C1 segment of cervical spinal cord (tissue), 14 donors: ENCODE results near the gene CDC42SE1.
"Not testable (repeated sequence)": the region's sequence is repeated elsewhere in the genome, so short reads cannot be mapped to it uniquely, and the experiment has no call there.

Experiments used
- DNase-seq, 14 donors: peaks; one replicate each; lab custom pipeline; 2025; lab: John Stamatoyannopoulos, UW

CDC42SE1 gene

GRCh38 chr1:151059109-151060006 lies at the start of gene CDC42SE1:
Gene CDC42SE1 (minus strand): TSS chr1:151059622. CDS start chr1:151055730, 3,892 bp downstream.
- peak; percentile 10 to 87 (median 68) for DNase-seq

- no peak for DNase-seq
These were observed 48.9 kb upstream of the CDC42SE1 start for GRCh38 chr1:151108331-151108730.

- no peak for DNase-seq
These were observed 47.5 kb upstream of the CDC42SE1 start for GRCh38 chr1:151106894-151107293.

- DNase-seq, result no peak
These were observed 45.2 kb upstream of the CDC42SE1 start for GRCh38 chr1:151104630-151105029.

- no peak for DNase-seq
These were observed 38.7 kb upstream of the CDC42SE1 start for GRCh38 chr1:151098126-151098525.

- not testable (repeated sequence) for DNase-seq
These were observed 38.0 kb upstream of the CDC42SE1 start for GRCh38 chr1:151097426-151097825.

- no peak for DNase-seq
These were observed 26.6 kb upstream of the CDC42SE1 start for GRCh38 chr1:151085953-151086559.

GRCh38 chr1:151072224-151072623 lies 12.8 kb upstream of the CDC42SE1 start:
- no peak for DNase-seq

GRCh38 chr1:151070474-151071276 lies 11.3 kb upstream of the CDC42SE1 start, which contains the start of gene GABPB2:
Gene GABPB2 (plus strand): TSS chr1:151070761. CDS start chr1:151088190, 17,429 bp downstream.
- DNase-seq, result peak; percentile 46 to 95 (median 88)

- no peak for DNase-seq
These were observed 9.7 kb upstream of the CDC42SE1 start for GRCh38 chr1:151069103-151069486.

GRCh38 chr1:151067185-151067584 lies 7.8 kb upstream of the CDC42SE1 start:
- no peak for DNase-seq

GRCh38 chr1:151065089-151065645 lies 5.7 kb upstream of the CDC42SE1 start:
- no peak for DNase-seq

- peak in 1 of 14 donors; percentile 10 for DNase-seq
These were observed 3.4 kb upstream of the CDC42SE1 start for GRCh38 chr1:151062741-151063371.

GRCh38 chr1:151061704-151062103 lies 2.3 kb upstream of the CDC42SE1 start:
- peak in 1 of 14 donors; percentile 33 for DNase-seq

- DNase-seq, result peak in 1 of 14 donors; percentile 67
These were observed 1.4 kb upstream of the CDC42SE1 start for GRCh38 chr1:151060657-151061421.

GRCh38 chr1:151060007-151060656 lies 710 bp upstream of the CDC42SE1 start, which contains the start of gene MLLT11:
Gene MLLT11 (plus strand): TSS chr1:151060397. CDS start chr1:151067225, 6,828 bp downstream.
- peak in 12 of 14 donors; percentile 20 to 87 (median 42) for DNase-seq

GRCh38 chr1:151058692-151059091 lies 730 bp downstream of the CDC42SE1 start:
- peak in 10 of 14 donors; percentile 15 to 66 (median 44) for DNase-seq

GRCh38 chr1:151056149-151056548 lies 3.3 kb downstream of the CDC42SE1 start:
- DNase-seq, result no peak

- DNase-seq, result no peak
These were observed 3.8 kb downstream of the CDC42SE1 start for GRCh38 chr1:151055581-151055980.
